GM19467 (cell line): ENCODE data around the gene TSSC4.

ENCODE experiments used
- ATAC-seq: cut with Tn5 transposase; IDR thresholded peaks from one replicate; pipeline ENCODE4 v1.9.1; 2021; ENCODE audit warnings: mild to moderate bottlenecking, moderate library complexity; ENCODE audit not compliant: unreplicated experiment

The TSSC4 gene

DNA sequence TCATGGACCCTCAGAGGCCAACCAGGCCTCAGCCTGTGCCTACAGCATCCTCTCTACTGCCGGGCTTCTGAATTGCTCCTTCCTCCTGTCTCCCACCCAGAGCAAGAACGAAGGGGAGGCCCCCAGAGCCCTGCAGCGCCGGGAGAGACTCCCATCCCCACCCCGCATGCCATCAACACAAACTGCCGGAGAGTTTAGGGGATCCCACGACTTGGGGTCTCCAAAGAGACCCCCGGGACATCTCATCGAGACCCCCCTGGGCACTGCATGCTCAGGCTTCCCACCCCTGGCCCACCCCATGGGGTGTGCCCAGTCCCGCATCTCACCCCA, 31.7 kb upstream of the TSSC4 start:
- no peak for ATAC-seq

DNA sequence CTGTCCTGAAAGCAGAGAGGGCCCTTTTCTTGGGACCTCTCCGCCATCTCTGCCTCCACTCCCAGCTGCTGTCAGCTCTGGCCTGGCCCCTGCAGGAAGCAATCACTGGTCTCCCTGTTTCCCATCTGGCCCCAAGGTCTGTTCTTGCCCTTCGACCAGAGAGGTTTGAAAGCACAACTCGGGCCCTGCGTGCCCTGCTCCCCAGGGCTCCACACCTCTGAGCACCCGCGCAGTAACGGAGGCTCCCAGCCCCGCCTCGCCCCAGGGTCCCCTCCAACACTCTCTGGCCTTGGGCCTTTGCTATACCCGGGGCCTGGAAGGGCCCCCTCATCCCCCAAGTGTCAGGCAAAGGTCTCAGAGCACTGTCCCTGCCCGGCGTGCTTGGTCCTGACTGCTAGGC, 31.2 kb upstream of the TSSC4 start:
- ATAC-seq = no peak

DNA sequence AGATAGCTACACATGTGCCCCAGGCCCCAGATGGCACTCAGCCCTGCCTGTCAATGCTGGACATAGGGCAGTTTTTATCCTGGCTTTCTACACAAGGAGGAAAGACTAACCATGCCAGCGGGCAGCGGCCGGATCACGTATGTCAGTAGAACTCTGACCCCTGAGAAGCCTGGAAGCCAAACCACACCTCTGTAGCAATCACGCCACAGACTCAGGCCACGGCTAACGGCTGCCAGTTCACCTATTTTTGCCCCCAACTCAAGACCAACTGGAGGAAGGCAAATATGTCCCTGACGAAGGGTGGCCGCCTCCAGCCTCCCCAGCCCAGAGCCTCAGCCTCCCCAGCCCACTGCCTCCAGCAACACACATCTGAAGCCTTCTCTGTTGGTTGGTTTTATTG, 30.7 kb upstream of the TSSC4 start:
- ATAC-seq = no peak

DNA sequence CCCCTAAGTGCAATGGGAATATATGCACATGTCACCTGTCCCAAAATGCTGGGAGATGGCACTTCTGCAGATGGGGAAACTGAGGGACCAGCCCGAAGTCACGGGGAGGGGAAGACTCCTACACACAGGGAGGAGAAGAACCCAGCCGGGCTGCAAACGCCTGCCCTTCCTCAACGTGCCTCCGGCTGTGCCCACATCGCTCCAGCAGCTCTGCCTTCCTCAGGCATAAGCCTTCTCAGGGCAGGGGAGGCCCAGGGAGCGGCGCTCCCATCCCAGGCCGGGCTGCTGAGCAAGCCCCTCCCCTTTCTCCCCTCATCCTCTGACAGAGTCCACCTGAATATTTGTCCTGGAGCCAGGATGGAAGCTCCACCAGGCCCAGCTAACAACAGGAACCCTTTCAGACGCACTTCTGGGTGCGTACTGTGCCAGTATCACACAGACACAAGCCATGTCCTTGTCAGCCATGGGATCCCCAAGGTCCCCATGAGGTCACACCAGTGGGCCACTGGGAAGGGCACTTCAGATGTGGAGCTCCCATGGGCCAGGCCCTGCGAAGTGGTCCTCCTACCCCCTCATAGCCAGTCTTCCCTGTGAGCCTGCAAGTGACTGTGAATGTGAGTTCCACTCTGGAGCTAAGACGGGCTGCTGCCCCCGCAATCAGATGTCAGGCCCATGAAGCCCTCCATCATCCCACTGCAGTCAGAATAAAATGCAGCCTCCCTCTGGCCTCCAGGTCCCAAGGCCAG, 25.9 kb upstream of the TSSC4 start:
- ATAC-seq = no peak

DNA sequence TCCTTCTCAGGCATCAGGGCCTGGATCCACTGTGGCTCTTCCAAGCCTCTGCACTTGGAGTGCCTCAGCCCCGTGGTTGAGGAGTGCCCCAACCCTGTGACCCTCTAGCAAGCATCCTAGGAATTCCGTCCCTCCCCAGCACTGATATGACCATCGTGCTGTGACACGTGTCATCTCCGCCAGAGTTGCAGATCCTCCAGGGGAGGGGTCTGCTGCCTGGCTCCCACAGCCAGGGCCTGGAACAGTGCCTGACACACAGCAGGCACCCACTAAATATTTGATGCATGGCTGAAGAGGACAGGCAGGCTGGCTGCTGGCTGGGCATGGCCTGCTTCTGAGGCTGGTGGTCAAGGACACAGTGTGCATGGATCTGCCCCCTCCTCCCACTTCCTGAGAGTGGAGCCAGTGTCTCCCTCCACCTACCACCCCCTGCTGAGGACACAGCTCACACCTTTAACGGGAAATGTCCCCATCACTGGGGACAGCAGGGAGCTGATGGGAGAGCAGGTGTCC, 25.2 kb upstream of the TSSC4 start:
- ATAC-seq = no peak

DNA sequence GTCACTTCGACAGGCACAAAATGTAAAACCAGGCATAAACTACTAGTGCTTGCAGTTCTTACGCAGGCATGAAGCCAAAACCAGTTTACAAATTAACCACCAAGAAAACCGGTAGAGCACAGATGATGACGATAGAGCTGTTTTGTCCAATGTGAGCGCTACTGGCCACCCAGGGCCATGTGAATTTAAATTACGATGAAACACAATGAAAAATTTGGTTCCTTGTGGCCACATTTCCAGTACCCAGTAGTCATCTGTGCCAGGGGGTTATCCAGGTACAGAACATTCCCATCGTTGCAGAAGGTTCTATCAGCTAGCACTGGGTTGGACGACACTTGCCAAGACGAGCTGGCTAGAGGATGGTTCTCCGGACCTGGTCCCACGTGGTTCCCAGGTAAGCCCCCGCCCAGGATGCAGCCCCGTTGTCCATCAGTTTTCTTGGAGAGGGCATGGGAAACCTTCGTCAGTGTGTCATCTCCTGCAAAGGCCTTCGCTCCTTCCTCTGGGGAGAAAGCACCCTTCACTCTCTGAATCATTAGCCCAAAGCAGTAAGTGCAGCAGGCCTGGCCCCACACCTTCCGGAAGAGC, 24.5 kb upstream of the TSSC4 start:
- no peak for ATAC-seq

DNA sequence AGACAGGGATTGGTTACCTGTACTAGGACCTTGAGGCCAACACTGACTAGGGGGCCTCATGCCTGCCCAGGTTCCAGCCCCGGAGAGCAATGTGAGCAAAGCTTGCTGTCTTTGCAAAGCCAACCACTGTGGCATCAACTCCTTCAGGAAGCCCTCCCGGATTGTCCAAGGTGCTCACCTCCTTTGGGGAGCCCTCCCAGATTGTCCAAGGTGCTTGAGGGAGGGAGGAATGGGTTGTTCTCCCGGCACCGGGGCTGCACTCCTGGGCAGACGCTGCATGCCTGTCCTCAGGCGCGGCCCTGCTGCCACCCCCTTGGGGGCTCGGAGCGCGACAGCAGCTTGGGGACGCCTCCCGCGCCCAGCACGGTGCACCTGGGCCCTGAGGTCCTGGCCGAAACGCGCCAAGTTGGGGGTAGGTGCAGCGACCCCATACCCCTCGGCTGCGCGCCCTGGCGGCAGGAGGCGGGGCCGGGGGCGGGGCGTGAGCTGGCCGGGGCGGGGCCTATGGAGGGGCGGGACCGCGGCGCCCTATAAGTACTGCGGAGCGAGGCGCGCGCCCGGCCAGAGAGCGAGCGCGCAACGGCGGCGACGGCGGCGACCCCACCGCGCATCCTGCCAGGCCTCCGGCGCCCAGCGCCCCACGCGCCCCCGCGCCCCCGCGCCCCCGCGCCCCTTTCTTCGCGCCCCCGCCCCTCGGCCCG, 23.6 kb upstream of the TSSC4 start, which contains the start of gene CD81:
Gene CD81, plus strand, starts transcription at position 560 of the 701 bp plus-strand sequence. CDS start 240 bp downstream, outside the sequence.
- ATAC-seq = no peak

DNA sequence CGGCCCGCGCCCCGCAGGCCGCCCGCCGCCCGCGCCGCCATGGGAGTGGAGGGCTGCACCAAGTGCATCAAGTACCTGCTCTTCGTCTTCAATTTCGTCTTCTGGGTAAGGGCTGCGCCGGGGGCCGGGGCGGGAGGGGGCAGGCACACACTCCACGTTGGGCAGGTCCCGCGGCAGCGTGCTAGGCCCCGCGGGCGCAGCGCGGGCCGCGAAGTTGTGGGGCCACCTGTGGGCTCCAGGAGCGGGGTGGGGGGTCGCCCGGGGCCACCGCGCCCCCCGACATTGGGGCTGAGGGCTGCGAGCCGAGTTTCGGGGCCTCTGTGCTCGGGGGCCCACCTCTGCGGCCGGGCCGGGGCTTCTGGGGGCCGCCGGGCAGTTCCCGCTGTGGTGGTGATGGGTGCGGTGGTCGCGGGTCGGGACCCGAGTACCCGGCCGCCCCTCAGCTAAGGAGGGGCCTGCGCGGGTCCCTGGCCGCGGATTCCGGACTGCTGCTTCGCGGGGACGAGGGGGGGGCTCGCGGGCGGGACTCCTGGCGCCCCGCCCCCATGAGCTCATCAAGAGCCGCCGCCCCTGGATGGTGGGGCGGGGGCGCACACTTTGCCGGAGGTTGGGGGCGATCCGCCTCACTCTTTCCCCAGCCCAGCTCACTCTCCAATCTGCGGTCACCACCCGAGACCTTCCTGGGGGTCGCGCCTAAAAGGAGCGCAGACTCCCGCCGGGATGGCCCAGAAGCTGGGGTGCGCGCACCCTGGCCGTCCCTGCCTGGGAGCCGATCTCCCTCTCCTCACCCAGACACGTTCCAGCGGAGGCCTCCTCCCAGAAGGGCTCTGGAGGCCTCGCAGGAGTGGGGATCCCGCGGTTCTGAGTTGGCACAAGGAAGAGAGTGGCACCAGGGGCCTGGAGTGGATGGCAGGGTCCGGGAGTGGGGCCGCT, 22.8 kb upstream of the TSSC4 start:
- ATAC-seq = no peak

DNA sequence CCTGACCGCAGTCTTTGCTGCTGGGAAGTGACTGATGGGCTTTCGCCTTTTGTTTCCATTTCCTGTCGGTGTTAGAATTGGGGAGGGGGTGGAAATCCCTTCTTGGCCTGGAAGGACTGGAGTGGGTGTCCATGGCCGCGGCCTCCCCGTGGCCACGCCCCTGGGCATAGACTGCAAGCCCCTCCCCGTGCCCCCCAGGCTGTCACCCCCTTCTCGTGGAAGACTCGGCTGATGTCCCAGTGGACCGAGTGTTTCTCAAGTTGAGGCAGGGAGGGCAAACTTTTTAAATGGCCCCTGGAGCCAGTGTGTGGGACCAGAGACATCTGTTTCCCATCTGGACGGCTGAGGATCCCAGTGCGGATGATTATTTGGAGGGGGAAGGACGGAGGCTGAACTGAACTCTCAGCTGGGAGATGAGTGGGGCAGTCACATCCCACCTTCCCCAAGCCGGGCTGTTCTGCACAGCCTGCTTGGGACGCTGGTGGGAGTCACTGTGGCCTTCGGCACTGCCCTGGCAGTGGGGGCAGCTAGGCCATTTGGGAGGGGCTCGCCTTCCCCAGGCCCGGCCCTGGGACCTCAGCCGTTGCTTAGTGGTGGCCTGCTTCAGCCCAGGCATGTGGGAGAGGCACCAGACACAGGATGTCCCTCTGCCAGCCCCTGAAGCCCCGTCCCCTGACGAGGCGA, 21.9 kb upstream of the TSSC4 start:
- no peak for ATAC-seq

DNA sequence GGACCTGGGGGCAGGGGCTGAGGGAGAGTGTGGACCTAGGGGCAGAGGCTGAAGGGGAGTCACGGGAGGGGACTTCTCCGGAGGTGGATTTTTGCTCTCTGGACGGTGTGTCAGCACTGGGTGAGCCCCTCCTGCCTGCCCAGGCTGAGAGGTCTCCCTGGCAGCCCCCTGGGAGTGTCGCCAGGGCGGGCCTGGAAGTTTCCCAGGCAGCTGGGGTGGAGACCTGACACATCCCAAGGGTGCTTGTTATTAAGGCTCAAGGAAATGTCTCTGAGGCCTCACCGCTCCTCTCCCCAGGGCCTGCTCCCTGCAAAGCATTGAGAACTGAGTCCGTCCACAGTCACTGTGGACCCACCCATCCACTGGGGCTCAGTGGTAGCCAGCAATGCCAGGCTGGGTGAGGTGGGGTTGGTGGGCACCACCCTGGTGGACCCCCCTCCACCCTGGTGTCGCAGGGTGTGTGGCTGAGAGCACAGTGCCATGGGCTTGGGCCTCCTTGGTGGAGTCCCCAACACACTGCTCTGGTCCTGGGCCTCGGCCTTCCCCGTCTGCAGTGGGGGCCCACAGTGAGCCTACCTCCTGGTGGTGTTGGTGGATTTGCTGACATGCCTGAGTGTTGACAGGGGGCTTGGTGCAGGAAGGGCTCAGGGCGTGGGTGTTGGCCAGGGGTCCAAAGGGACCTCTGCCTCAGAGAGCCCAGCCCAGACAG, 20.9 kb upstream of the TSSC4 start:
- no peak for ATAC-seq

DNA sequence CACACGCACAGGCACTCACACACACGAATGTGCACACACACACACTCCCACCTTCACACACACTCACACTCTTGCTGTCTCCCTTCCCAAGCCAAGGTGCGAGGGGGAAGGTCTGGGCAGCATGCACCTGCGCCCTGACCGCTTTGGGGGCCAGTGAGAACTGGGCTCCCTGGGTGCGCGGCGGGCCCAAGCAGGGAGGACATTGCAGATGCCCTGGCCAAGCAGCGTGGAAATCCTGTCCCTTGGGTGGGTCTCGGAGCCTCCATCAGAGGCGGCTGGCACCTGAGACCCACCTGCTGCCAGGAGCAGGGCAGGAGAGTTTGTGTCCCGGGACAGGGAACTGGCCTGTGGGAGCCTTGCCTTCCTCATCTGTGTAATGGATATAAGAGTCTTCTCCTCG, 20.2 kb upstream of the TSSC4 start:
- ATAC-seq = no peak

DNA sequence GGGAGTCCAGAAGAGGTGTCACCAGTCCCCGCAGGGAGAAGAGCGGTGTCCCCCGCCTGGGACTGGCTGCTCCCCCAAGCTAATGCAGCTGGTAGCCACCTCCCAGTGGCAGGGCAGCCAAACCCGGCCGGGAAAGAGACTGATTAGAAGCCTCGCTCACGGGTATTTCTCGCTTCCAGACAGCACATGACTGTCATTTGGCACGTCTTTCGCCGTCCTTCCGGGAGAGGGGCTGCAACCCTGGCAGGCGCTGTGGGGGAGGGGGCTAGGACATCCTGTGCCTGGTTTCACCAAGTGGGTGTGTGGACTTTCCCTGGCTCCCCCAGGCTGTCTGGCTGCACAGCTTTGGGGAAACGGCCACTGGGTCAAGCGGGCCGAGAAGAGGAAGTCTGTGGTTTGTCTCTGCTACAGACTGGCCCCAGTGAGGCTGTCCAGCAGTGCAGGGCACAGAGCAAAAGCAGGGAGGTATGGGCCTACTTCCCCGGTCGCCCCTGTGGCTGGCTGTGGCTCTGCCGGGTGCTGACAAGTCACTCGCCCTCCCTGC, 19.7 kb upstream of the TSSC4 start:
- ATAC-seq = no peak

DNA sequence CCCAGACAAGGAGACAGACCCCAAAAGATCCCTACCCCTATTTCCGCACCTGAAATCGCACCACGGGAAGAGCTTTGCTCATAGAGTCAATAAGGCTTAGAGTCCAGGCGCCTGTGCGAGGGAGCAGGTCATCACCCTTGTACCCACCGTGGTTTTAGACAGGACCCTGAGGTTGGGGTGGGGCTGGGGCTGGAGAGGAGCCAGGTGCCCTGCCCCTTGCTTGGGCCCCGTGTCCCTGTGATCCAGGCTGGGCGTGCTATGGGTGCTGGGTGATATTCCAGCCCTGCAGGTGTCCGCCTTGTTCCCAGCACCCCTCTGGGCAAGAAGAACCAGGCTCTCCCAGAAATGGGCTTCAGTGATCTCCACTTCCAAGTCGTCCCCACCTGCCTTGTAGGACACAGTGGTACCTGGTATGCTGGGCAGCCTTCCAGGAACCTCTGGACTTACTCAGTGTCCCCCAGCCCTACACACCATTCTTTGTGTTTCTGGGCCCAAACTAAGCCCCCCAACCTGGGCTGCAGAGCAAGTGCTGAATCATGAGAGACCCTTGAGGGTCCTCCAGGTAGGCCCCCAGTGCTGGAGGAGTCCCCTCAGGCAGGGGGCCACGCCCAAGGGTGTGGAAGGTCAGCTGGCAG, 18.9 kb upstream of the TSSC4 start:
- ATAC-seq = no peak

DNA sequence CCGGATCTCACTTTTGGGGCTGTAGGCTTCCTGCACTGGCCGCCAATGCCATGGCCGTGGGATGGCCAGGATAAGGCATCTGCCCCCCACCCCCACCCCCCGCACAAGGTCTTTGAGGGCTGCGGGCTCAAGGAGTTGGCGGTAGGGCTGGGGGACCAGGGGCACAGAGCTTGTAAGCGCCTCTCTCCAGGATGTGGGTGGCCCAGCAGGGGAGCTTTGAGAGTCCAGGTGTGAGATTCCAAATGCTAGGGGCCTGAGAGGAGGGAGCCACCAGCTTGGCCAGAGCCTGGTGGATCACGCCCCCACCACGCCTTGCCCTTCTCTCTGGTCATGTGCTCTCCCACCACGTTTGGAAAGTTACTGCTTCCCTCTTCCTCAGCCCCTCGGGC, 18.4 kb upstream of the TSSC4 start:
- no peak for ATAC-seq

DNA sequence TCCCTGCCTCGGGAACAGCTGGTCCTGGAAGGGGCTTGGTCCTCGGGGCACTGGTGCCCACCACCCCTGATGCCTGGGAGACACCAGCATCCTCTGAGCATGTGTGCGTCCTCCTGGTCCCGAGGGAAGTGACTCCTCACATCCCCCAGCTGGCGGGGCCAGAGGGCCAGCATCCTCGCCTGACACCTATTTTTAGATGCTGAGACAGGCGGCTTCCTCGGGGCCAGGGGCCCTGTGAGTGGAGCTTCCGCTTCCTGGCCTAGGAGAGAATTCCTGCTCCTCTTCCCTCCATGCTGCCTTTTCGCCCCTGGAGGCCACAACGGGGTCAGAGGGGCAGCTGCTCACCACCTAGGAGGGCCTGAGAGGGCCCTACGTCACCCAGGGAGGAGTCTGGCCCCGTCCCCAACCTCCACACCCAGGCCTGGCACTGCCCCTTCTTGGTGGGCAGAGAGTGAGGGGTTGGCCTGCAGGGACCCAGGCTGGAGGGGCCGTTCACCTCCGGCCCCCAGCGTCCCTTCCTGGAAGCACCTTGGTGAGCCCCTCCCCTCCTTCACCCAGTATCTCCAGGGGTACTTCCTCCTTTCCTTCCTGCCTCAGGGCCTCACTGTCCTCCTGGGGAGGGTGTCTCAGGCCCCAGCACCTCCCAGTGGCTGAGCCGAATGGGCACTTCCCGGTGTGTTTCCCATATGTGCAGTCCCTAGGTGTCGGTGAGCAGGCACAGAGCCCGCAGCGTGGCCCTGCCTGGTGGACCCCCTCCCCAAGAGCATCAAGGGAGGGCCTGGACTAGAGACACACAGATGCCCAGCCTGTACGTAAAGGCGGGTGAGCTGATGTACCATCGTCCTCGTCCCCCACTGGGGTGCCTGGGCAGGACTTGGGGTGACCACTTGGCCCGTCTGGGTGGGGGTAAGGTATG, 17.4 kb upstream of the TSSC4 start:
- ATAC-seq = no peak

DNA sequence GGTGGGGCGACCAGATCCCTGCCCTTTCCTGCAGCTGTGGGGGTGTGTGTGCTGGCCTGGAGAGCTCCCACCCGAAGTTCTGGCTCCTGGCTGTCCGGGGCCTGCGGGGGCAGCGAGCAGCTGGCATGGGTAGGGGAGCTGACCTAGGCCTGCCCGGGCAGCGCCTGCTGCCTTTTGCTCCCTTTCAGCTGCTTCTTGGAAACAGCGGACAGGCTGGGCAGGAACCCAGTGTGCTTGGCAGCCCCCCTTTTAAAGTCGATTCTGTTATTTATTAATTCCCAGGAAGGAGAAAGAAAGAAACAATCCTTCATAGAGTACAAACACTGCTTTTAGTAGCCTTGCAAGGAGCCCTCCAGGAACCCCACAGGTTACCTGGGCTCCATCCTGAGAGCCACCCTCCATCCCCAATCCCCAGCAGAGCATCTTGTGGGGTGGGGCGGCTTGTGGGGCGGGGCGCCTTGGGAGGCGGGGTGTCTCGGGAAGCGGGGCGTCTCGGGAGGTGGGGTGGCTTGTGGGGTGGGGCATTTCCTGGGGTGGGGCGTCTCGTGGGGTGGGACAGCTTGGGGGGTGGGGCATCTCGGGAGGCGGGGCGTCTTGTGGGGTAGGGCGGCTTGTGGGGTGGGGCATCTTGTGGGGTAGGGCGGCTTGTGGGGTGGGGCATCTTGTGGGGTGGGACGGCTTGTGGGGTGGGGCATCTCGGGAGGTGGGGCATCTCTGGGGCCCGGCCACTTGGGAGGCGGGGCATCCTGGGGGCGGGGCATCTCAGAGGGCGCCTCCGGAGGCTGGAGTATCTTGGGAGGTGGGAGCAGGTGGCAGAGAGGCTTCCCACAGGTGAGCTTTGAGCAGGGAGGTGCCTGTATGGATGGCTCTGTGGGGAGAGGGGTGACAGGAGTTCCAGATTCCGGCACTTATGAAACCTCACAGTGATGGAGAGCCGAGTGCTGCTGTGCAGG, 16.4 kb upstream of the TSSC4 start:
- ATAC-seq = no peak
